ENCODE data around the gene GLB1L.
A peak's percentile ranks its signal among the peaks of the same experiment; 100 is the strongest.
"Not testable (repeated sequence)": the region's sequence is repeated elsewhere in the genome, so short reads cannot be mapped to it uniquely, and the experiment has no call there.

Gene GLB1L

DNA sequence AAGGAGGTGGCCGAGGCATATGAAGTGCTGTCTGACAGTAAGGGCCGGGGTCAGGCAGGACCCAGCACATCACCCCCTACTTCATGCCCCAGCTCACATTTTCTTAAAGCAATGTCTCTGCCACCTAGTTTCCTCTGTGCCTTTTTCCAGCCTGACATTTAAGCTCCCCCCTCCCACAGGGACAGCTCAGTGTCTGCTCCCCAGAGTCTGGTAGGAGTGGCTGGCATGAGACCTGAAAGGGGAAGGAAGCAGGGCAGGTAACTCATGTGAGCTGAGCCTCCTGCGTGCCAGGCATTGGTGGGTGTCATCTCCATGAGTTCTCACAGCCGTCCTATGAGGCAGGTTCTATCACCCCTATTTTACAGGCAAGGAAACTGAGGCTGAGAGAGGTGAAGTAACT is 35.4 kb upstream of the GLB1L start:
- DNase-seq (ENCODE audit: low read depth) = no peak

DNA sequence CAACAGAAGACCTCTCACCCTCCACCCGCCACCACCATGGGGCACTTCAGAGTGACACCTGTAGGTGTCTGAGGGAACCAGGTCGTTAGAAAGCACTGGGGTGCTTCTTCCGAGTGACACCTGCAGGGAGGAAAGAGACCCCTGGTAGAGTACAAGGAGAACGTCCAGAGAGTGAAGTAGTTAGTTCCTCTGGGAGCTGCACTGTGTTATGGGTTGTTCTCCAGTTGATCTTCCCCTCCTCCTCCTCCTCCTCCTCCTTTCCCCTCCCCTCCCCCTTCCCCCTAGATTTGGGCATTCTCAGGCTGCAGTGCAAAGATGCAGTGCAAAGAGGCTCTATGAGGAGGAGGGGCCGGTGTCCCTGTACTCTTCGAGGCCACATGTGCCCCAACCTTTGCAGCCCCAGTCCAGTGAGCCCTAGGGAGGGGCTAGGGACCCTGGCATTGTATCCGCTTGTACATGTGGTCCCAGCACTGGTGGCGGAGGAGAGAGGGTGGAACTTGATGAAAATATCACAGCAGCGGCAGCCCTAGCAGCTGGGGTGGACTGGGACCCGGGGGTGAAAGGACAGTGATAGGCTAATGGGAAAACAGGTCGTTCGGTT is 34.8 kb upstream of the GLB1L start:
- DNase-seq (ENCODE audit: low read depth) = no peak

DNA sequence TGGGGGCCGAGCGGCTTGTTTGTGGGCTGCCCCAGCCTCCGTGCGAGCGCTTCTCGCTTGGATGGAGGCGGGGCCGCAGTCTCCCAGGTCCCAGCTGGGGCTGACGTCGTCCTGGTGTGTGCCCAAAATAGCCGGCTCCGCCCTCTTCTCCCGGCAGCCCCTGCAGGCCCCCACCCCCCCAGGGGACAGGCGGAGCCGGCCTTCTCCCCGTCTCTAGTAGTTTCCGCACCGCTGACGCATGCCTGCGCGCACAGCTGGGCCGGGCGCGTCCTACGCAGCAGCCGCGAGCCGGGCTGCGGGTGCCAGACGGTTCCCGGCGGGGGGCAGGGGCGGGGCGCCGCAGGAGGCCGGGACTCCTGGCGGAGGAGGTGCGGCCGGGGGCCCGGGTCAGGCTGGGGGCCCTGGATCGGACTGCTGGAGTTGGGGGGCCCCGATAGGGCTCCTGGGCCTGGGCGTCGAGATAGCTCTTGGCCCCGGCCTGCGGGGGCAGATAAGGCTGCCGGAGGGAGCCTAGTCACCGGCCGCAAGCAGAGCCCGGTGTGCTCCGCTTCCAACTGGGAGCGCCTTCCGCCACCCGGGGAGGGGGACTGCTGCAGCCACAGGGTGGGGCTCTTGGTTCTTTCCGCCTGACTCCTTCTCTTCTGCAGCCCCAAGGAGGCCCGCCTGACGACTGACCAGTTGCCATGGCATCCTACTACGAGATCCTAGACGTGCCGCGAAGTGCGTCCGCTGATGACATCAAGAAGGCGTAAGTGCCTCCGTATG is 34.1 kb upstream of the GLB1L start, which contains the start of gene DNAJB2:
TSS of gene DNAJB2 (plus strand) at position 216 of the 765 bp plus-strand sequence. CDS start at position 684, 468 bp downstream.
- DNase-seq (ENCODE audit: low read depth) = peak; percentile 96

DNA sequence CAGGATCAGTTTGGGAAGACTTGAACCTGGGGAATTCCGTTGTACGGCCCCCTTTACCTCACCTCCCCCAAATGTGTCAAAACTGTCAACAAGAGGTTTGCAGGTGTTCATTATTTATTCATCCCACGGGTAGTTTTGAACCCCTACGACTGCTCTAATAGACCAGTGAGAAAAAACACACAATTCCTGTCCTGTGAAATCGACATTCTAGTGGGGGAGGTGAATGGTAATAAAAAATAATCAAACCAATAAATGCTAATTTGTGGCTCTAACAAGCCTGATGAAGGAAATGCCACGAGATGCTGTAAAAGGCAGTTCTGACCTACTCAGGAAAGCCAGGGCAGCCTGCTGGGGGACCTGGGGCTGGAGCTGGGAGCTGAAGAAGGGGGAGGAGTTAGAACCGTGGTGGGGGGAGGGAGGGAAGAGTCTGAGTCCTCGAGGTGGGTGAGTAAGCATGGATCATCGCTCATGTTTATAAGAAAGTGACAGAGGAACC is 33.5 kb upstream of the GLB1L start:
- DNase-seq (ENCODE audit: low read depth) = no peak

DNA sequence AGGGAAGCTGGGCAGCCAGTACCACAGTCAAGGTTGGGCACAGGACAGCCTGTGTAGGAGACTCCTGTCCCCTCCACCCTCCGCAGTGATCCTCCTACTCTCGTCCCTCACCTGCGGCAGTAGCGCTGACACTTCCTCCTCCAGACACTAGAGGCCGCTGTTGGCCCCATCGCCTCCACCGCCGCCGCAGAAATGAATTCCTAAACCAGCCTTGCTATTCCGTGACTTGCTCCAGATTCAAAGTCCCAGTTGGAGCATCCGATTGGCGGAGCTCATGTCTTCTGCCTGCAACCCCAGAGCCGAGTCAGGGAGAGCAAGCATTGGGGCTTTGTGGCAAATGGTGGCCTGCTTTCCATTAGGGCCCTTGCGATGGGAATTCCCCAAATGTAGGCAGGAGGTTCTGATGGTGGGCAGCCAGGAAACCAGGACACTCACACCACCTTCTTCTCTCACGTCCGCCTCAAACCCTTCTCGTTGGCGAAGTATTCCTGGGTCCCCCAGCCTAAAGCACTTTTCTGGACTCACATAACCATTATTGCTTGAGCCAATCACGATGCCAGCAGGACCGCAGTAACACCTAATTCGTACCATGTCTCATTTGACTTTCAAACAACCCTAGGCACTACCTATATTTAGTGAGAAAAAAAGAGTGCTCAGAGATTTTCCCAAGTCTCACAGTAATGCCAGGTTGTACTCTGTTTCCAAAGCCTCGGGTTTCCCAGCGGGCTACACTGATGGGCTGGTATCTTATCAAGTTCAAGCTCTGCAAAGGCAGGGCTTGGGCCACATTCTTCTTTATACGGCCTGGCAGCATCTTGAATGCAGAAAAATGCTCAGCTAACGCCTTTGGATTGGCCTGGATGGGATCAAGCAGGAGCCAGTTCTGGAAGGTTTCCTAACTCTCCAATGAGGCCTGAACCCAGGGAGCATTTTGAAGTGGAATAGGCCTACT is 32.7 kb upstream of the GLB1L start:
- peak; percentile 63 for DNase-seq (ENCODE audit: low read depth)

DNA sequence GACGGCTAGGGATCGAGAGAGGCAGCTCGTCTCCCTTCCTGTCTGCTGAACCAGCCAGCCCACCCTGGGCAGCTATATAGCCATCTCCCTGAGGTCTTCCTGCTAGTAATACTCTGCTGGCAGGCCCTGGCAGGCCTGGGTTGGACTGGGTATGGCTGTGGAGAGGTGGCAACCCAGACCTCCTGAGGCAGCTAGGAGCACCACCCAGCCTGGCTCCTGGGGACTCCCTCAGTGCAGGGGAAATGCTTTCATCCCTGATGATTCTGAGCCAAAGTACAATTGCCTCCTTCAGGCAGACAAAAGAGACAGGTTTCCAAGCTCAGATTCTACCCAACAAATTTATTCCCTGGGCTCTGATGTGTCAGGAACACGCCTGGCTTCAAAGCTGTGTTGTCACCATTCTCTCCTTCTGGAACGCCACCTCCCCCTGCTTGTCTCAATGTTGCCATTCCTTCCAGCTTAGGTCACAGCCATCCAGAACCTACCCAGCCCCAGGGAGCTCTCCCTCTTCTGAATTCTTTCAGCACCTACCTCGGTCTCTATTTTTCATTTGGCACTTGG is 29.2 kb upstream of the GLB1L start:
- no peak for DNase-seq (ENCODE audit: low read depth)

DNA sequence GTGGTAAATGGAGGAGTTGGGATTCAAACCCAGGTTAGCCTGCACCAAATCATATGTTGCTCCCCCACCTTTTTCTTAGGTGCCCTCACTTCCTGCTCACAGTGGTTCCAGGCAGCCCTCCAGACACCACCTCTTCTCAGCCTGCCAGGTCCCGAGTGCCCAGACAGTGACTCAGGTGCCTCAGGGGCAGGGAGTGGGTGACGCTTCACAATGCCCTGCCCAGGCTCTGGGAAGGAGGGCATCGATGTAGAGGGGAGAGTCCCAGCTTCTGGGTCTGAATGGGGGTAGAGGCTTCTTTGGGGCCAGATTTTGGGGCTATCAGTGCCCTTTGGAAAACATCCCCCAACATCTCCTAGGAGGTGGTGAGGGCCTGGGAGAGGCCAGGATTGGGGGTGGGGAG is 28.7 kb upstream of the GLB1L start:
- no peak for DNase-seq (ENCODE audit: low read depth)

DNA sequence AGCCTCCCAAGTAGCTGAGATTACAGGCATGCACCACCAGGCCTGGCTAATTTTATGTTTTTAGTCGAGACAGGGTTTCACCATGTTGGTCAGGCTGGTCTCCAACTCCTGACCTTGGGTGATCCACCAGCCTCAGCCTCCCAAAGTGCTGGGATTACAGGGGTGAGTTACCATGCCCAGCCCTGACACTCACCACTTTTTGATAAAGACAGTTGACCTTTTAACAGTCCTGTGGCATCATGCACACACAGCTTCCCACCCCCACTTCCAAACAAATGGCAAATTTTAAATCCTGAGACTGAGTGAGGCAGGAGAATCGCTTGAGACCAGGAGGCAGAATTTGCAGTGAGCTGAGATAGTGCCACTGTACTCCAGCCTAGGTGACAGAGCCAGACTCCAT is 27.8 kb upstream of the GLB1L start:
- DNase-seq (ENCODE audit: low read depth) = no peak

DNA sequence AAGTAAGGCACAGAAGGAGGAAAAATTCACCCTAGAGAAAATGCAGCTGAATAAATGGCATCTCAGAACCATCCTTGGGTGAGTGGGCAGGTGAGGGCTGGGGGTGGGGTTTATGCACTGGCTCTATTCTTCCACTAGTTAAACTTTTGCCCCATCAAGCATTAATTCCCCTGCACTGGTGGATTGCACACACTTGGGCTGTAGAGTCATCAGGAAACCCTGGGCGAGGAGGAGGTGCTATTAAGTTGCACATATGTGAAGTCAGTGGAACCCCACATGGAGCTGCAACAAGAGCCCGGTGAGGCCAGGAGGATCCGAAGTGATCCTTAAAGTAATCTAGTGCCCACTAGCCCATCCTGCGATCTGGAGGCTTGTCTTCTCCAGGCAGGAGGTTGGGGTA is 27.1 kb upstream of the GLB1L start:
- DNase-seq (ENCODE audit: low read depth) = no peak

DNA sequence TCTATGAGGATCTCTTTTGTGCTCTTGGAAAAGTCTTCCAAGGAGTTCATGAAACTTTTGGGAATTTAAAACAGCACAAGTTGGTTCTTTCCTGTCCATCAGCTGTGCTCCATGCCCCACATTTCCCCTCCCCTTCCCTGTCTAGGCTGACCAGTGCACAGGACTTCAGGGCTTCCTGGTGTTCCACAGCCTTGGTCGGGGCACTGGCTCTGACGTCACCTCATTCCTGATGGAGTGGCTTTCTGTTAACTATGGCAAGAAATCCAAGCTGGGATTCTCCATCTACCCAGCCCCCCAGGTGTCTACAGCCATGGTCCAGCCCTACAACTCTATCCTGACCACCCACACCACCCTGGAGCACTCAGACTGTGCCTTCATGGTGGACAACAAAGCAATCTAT is 25.8 kb upstream of the GLB1L start:
- no peak for DNase-seq (ENCODE audit: low read depth)

DNA sequence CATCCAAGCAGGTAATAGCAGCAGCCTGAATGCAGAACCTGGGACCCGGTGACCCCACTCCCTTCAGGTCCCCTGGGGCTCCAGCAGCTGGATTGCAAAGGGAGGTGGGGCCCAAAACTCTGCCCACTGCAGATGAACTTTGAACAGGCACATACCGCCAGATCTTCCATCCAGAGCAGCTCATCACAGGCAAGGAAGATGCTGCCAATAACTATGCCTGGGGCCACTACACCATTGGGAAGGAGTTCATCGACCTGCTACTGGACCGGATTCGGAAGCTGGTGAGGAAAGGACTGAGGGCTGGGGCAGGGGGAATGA is 24.8 kb upstream of the GLB1L start:
- no peak for DNase-seq (ENCODE audit: low read depth)

DNA sequence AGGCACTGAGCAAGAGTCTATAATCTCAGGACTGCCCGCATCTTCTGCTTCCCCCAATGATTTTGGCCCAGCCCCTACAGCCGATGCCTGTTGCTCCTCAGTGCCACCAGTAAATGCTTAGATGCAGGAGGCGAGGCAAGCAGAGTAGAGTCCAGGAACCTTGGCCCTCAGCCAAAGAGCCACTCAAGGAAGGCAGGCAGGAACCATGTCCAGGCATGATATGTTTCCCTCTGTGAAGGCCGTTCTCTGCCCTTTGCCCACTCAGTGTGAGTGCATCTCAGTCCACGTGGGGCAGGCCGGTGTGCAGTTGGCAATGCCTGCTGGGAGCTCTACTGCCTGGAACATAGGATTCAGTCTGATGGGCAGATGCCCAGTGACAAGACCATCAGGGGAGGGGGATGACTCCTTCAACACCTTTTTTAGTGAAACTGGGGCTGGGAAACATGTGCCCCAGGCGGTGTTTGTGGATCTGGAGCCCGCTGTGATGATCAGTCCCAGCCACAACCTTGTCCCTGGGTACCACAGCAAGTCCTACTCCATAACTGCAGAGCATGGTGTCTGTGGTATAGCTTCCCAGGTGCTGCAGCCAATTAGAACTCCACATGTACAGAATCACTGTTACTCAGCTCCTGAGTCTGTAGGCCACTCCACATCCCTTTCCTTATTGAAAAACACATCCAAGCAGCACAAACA is 24.3 kb upstream of the GLB1L start:
- DNase-seq (ENCODE audit: low read depth) = no peak

DNA sequence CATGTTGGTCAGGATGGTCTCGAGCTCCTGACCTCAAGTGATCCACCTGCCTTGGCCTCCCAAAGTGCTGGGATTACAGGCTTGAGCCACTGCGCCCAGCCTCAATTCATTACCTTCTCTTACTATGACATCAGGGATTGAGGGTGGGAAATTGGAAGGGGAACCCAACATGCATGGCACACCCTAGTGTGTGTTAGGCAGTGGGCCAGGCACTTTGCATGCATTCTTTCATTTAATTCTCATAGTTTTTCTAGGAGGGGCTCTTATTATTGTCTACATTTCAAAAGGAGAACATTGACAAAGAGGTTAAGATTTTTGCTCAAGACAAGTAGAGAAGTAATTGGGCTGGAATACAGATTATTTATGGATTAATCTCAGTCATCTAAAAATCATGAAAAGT is 23.1 kb upstream of the GLB1L start:
- DNase-seq (ENCODE audit: low read depth) = no peak

DNA sequence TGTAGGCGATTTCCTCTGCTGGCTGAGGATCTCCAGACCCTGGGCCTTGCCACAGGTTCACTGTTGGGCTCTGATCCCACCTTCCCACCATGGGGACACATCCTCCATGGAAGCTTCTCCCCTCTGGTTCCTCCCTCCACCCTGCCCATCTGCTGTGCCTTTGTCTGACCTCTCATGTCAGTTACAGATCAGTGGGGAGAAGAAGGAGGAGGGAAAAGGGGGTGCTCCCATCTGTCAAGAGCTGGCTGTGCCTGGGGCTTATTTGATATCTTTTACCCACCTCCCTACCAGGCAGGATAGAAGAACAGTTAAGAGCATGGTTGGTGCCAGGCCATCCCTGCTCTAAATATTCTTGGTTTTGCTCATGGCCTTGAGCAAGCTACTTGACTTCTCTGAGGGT is 21.6 kb upstream of the GLB1L start:
- no peak for DNase-seq (ENCODE audit: low read depth)

DNA sequence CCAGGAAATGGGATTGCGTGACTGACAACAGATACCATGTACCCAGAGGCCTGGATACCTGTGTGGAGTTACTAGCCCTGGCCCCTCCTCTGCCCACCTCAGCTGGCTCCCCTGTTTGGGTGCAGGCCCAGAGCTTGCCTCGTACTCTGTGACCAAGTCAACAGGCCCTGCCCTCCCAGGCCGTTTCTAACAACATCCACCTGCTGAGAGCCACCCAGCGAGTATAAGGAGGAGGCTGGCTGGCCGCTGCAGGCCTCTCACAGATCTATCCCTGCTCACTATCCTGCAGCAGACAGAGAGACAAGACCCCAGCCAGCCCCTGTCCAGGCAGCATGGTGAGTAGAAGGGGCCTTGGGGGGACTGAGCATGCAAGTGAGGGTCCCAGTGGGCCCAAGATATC is 21.0 kb upstream of the GLB1L start:
- DNase-seq (ENCODE audit: low read depth) = no peak

DNA sequence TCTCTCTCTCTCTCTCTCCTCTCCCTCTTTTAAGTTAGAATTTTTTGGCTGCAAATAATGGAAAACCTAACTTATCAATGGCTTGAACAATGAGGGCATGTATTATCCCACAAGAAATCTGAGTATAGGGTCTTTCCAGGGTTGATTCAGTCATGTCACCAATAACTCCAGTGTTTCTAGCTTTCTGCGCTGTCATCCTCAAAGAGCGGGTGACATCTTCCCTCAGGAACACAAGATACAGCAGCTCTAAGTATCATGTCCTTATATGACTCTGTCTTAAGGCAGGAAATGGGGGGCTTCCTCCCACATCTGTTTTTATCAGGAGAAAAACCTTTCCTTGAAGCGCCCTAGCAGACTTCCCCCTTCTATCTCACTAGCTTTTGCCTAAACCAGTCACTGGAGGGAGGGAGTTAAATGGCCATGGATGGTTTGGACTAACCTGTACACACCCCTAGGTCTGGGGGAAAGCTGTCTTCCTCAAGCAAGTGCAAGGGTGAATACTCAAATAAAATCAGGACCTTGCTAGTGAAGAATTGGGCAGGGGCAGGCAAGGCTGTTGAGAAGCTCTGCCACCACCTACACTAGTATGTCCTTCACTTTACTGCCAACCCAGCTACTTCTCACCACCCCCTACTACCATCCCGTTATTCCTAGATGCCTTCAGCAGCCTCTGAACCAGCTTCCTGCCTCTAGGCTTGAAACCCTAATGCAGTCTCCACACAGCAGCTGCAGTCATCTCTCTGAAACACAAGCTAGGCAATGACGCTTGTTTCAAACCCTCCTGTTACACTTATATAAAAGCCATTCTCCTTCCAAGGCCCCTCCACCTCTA is 16.0 kb upstream of the GLB1L start:
- no peak for DNase-seq (ENCODE audit: low read depth)

DNA sequence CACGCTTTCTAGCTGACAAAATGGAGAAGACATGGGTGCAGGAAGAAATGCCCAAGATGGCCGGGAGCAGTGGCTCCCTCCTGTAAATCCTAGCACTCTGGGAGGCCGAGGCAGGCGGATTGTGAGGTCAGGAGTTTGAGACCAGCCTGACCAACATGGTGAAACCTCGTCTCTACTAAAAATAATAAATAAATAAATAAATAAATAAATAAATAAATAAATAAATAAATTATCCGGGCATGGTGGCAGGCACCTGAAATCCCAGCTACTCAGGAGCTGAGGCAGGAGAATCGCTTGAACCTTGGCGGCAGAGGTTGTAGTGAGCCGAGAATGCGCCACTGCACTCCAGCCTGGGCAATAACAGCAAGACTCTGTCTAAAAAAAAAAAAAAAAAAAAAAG is 13.7 kb upstream of the GLB1L start:
- DNase-seq (ENCODE audit: low read depth) = not testable (repeated sequence)

DNA sequence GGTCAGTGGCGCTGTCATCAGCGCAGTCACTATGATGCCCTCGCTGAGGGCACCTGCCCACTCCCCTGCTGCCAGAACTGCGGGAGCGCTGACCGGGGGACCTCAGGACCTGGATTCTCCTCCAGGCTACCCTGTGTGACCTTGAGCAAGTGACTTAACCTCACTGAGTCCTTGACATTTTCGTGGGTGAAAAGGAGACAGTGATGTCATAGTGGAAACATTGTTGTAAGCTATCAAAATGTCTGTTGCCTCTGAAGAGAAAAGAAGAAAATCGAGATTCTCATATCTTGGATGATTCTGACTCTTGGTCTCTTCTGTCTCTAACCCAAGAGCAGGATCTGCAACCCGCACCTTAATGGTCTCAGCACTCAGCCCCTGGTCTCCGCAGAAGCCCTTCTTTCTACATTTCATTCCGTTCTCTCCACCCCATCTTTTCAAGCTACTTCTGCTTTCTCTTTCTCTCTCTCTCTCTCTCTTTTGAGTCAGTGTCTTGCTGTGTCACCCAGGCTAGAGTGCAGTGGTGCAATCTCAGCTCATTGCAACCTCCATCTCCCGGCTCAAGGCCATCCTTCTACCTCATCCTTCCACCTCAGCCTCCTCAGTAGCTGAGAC is 9.5 kb upstream of the GLB1L start:
- no peak for DNase-seq (ENCODE audit: low read depth)

DNA sequence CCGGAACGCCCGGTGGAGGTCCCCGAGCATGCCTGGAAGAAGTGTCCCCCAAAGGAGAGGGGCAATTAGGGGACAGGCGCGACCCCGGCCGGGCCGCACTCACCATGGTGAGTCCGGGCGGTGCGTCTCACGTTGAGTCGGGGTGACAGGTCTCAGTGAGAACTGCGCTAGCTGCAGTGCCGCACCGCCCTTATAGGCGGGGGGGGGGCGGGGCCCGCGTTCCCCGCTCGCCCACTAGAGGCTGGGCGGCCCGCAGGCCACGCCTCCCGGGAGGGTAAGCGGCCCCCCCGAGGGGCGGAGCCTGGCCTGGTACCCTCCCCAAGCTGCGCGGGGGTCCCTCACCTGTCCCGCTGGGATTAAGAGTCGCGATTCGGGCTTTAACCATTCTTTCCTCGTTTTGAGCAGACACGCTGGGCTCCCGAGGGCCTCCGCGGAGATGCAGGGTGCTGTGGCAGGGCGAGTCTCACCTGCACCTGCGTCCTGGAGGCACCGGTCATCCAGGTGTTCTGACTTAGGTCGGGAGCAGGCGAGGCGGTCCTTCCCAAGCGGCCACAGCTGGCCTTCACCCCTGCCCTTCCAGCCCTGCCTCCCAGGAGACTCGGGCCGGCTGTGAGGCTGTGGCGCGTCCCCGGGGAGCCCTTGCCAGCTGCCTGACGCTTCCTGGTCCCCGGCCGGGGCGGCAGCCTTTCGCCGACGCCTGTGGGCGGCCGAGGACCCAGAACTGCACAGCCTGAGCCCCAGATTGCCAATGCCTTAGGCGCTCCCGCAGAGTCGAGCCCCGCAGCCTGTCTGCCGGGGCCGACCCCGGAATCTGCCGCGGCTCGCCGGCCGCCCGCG is 8.7 kb upstream of the GLB1L start, which contains the start of gene TUBA4A:
TSS of gene TUBA4A (minus strand) at position 166 of the 837 bp plus-strand sequence. CDS start at position 106, 60 bp downstream.
- DNase-seq (ENCODE audit: low read depth) = peak; percentile 93
